HG03575 (cell line): ENCODE results near the gene ZNF627.
"Not testable (repeated sequence)": the region's sequence is repeated elsewhere in the genome, so short reads cannot be mapped to it uniquely, and the experiment has no call there.

ENCODE experiments used
- ATAC-seq: cut with Tn5 transposase; IDR thresholded peaks from one replicate; pipeline ENCODE4 v1.9.1; 2021; ENCODE audit not compliant: unreplicated experiment, insufficient number of reproducible peaks, low FRiP score; ENCODE audit errors: extremely low read depth

ZNF627 gene

DNA sequence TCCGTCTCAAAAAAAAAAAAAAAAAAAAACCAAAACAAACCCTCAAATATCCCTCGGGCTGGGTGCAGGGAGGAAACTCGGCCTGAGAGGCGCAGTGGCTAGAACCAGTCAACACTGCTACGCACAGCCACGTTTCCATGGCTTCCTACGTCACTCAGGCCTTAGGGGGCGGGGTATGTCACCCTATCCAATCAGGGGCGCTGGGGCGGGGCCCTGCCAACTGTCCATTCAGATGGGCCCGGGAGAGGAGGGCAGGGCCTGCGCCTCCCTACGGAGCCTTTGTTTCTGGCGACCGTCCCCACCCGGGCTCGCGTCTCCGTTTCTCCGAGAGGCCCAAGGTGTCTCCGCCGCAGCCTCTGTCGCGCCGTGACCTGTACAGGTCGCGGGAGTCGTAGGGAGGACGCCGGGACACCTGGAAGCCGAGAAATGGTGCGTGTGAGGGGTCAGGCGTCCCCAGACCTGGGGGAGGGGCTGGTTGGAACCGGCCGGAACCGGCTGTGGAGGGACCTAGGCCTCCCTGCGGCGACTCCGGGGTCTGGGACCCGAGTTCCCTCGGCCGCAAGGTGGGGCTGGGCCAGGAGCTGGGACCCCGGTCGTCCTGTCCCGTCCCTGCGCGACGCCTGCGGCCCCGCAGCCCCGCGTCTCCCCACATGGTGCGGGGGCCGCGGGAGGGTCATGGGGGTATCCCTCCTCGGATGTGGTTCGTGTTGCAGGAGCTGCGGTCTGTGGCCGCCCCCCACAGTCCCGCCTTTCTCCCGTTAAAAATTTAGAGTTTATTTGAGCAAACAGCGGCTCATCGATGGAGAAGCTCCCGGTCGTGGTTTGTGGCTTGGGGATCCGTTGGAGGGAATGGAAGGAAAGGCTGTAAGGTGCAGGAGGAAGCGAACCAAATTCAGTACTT, at the start of gene ZNF627:
Gene ZNF627 (plus strand): TSS at position 282 of the 901 bp plus-strand sequence. CDS start 145 bp downstream, at position 427.
- peak; percentile 85 for ATAC-seq

DNA sequence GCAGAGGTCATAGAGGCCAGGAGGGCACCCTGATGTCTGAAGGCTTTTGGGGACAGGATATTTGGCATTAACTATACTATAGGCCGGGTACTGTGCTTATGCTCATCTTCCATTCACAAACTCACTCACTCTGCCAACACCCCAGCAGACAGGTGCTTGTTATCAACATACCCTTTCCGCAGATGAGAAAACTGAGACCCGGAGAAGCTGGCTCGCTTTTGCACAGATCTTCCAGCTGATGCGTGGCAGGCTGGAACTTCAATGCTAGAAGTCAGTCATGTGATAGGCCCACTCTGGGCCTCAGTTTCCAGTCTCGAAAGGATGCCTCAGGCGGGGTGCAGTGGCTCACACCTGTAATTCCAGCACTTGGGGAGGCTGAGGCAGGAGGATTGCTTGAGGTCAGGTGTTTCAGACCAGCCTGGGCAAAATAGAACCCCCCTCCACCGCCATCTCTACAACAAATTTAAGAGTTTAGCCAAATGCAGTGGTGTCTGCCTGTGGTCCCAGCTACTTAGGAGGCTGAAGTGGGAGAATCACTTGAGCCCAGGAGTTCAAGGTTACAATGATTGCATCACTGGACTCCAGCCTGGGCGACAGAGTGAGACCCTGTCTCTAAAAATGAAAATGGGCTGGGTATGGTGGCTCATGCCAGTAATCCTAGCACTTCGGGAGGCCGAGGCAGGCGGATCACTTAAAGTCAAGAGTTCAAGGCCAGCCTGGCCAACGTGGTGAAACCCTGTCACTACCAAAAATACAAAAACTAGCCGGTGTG, 49.2 kb upstream of the ZNF627 start:
- ATAC-seq: no peak

DNA sequence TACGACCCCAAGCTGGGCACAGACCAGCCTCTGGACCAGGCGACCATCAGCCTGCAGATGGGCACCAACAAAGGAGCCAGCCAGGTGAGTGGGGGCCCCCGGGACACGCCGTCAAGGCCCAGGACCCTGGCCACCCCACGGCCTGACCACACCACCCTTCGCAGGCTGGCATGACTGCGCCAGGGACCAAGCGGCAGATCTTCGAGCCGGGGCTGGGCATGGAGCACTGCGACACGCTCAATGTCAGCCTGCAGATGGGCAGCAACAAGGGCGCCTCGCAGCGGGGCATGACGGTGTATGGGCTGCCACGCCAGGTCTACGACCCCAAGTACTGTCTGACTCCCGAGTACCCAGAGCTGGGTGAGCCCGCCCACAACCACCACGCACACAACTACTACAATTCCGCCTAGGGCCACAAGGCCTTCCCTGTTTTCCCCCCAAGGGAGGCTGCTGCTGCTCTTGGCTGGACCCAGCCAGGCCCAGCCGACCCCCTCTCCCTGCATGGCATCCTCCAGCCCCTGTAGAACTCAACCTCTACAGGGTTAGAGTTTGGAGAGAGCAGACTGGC, 47.8 kb upstream of the ZNF627 start:
- ATAC-seq: no peak

GRCh38 chr19:11550265-11550664, 47.0 kb upstream of the ZNF627 start:
- ATAC-seq: no peak

DNA sequence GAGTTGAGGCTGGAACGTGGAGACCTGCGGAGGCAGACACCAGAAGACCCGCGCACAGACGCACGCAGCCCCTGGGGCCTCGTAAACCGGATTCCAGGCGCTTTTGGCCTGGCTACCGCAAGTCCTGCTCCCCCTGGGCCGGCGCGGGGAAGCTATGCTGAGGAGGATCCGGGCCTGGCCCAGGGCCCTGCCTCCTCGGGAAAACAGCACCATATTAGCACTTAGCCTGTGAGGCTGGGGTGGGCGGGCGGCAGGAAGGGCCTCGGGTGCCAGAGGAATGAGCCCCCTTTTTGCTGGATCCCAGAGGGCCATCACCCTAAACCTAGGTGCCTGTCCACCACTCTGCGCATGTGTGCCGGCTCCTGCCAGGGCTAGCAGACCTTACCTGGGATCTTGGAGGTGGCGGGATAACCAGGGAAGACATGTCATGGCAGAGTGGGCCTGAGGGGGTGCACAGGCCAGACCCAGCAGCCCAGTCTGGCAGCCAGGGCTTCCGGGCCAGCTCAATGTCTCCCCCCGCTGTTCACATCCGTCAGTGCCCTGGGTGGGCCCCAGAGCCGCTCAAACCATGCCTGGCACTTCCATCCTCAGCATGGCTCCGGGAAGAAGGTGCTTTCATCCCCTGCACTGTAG, 45.6 kb upstream of the ZNF627 start:
- ATAC-seq: no peak

- ATAC-seq: no peak
These were observed 44.5 kb upstream of the ZNF627 start for GRCh38 chr19:11552666-11553372.

DNA sequence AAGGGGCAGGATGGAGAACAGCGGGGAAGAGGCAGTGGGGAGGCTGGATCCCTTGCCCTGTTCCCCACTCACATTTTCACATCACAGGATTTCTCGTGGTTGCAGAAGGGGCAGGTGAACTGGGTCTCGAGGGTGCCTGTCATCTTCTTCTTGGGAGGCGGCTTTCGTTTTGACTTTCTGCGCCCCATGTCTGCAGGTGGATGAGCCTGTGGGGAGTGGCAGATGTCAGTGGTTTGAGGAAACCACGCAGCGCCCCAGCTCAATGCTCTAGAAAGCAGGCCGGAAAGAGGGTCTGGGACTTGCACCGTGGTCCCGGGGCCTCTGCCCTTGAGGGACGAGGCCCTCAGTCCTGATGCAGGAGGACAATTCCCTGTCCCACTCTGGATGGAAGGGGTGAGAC, 43.1 kb upstream of the ZNF627 start:
- no peak for ATAC-seq

- ATAC-seq: no peak
These were observed 42.0 kb upstream of the ZNF627 start for GRCh38 chr19:11555246-11555645.

DNA sequence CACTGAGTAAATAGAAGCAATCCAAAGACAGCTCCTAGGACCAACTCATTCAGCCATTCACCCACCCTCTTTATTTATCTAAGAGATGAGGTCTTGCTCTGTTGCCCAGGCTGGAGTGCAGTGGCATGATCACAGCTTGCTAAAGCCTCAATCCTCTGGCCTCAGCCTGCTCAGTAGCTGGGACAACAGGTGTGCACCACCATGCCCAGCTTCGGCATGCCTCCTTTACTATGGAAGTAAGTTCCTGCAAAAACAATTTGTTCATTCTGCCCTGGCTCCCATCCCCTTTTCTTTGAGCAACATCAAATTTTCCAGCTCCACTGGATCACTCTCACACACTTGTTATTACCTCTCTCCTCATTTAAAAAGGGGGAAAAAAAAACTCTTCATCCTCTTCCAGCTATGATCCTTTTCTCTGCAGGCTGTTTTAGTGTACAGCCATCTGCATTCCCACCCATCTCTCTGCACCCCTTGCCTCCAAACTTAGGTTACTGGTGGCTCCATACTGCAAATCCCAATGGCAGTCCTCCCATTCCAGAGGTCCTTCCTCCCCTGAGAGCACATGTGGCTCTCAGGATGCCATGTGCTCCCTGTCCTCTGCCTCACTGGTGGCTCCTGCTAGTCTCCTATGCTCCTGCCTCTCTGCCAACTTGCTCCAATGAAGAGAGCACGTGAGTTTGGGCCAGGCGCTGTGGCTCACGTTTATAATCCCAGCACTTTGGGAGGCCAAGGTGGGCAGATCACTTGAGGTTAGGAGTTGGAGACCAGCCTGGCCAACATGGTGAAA, 40.5 kb upstream of the ZNF627 start:
- no peak for ATAC-seq

- ATAC-seq: no peak
These were observed 38.1 kb upstream of the ZNF627 start, which contains the start of gene ELOF1 for GRCh38 chr19:11558881-11559828. TSS of gene ELOF1 (minus strand) at chr19:11559230. CDS start at chr19:11554347, 4,883 bp downstream.

DNA sequence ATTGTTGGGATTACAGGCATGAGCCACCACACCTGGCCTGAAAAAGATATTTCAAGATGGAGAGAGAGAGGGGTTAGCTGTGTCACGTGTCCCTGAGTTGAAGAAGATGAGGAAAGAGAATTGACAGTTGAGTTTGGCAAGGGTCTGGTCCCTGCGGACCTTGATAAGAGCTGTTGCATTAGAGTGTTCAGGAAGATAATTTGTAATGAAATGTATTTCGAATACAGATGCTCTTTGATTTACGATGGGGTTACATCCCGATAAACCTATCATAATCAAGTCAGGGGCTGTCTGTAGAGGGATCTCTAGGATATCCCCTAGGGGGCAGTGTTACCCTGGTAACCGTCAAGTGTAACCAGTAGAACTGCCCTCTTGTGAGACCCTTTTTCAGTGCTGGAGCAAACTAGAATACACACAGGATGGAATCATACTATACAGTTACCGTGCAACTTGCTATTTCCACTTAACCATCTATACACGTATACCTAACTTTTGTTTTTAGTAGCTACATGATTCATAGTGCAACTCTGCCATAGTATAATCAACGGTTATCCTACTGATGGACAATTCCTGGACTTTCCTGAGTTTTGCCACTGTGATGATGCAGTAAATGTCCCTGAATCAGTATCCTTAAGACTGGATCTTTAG, 36.8 kb upstream of the ZNF627 start:
- no peak for ATAC-seq

- ATAC-seq: no peak
These were observed 33.8 kb upstream of the ZNF627 start for GRCh38 chr19:11563532-11563931.

DNA sequence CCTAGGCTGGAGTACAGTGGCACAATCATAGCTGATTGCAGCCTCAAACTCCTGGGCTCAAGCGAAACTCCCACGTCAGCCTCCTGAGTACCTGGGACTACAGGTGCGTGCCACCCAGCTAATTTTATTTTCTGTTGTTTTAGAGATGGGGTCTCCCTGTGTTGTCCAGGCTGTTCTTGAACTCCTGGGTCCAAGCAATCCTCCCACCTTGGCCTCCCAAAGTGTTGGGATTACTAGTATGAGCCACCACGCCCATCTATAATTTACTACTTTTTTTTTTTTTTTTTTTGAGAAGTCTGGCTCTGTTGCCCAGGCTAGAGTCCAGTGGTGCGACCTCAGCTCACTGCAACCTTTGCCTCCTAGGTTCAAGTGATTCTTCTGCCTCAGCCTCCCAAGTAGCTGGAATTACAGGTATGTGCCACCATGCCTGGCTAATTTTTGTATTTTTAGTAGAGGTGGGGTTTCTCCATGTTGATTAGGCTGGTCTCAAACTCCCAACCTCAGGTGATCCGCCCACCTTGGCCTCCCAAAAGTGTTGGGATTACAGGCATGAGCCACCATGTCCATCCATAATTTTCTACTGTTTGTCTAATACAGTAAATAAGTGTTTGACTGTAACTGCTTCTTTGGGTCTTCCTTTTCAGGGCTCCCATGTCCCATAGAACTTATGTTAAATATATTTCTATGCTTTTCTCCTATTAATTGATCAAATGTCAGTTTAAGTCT, 33.0 kb upstream of the ZNF627 start:
- ATAC-seq: not testable (repeated sequence)

DNA sequence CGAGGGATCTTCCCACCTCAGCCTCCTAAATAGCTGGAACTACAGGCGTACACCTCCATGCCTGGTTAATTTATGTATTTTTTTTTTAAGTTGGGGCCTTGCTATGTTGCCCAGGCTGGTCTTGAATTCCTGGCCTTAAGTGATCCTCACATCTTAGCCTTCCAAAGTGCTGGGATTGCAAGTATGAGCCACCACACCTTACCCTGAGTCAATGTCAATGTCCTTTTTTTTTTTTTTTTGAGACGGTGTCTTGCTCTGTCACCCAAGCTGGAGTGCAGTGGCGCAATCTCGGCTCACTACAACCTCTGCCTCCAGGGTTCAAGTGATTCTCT, 31.7 kb upstream of the ZNF627 start:
- ATAC-seq: not testable (repeated sequence)

DNA sequence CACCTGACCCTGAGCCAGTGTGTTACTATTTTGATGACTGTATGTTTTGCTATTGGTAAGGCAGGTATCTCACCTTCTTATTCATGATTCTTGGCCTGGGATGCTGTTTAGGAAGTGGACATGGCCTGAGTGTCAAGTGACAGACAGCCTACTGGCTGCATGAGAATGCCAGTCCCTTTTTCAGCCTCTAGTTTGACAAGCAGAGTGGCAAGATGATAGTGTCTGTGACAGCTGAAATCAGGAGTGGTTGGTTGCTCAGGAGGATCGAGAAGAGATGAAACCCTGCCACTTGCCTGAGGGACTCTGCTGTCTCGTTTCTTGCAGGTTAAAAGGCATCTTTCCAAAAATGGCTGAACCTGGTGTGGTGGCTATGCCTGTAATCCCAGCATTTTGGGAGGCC, 31.1 kb upstream of the ZNF627 start:
- ATAC-seq: no peak

- no peak for ATAC-seq
These were observed 27.2 kb upstream of the ZNF627 start for GRCh38 chr19:11570039-11570462.
